Ishikawa (cell line): ENCODE results near the gene RGS16.

Source experiments
- CEBPB ChIP-seq: IDR thresholded peaks from 2 replicates; pipeline ENCODE4 v1.6.1; 2012
- FOXM1 ChIP-seq: IDR thresholded peaks from 2 replicates; pipeline ENCODE4 v1.6.1; 2012; ENCODE audit warnings: low read depth, borderline replicate concordance
- MAX ChIP-seq: IDR thresholded peaks from 2 replicates; pipeline ENCODE4 v1.6.1; 2012
- REST ChIP-seq: IDR thresholded peaks from 2 replicates; pipeline ENCODE4 v1.6.1; 2012; ENCODE audit warnings: low read depth, mild to moderate bottlenecking

GRCh38 chr1:182552527-182552926 lies 51.7 kb downstream of the RGS16 start:
- TF ChIP-seq FOXM1 (no peak), MAX (no peak), REST (no peak), CEBPB (no peak)
